UCSD-AML1 (cell line): ENCODE results near the gene WWOX.
A peak's percentile ranks its signal among the peaks of the same experiment; 100 is the strongest.

ENCODE experiments used
- DNase-seq: peaks from one replicate; lab custom pipeline; 2025; ENCODE audit not compliant: unreplicated experiment; lab: John Stamatoyannopoulos, UW

WWOX gene

DNA sequence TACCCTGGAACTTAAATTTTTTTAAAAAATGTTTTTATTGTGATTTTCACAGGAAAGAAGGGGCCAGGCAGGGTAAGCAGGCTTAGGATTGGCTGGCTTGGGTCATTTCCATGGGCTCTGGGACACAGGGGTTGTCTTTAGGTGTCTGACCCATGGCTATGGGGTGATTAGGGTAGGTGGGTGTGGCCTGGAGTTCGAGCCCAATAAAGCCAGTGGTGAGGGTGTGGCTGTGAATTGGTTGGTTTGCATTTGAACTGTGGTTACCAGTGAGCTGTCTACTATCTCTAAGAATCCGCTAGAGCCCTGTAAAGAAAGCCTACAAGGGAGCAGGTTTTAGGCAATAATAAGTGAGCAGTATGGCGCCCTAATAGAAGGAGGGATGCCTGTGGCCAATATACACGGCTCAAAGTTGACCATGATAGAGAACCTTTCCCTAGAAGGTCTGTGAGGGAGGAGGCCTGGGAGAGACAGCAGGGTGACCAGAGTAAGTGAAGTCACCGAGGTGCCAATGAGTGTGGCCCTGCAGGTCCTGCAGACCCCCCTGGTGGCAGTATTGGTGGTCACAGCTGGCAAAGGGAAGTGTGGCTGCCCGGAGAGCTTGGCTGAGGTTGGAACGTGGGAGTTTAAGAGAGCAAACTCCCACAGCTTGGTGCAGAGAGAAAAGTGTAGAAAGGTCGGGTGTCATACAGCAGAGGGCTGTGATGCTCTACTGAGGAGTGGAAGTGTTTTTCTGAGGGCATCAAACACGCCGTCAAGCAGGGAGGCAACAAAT lies 454.0 kb downstream of the WWOX start:
- DNase-seq = no peak

DNA sequence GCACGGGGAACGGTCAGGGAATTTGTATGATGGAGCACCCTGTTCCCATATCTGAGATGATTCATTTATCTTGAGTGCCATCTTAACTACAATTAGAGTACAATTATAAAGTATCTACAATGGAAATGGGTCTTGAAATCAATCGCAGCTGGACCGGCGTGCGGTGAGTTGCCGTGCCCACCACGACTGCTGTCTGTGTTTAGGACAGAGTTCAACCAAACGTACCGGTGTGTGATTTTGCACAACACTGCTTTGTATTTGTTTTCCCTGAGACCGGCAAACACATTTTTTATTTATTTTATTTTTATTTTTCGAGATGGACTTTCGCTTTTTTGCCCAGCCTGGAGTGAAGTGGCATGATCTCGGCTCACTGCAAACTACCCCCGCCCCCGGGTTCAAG lies 457.0 kb downstream of the WWOX start:
- DNase-seq = no peak

DNA sequence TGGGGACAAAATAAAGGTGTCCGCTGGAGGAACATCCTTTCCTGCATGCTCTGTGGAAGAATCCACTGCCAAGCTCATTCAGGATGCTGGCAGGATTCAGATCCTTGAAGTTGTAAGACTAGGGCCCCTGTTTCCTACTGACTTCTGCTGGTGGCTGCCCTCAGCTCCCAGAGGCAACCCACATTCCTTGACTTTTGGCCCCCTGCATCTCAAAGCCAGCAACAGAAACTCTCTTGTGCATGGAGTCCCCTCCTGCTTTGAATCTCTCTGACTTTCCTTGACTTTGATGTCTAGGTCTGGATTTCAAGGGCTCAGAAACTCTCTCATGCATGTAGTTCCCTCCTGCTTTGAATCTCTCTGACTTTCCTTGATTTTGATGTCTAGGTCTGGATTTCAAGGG lies 461.5 kb downstream of the WWOX start:
- DNase-seq = no peak

DNA sequence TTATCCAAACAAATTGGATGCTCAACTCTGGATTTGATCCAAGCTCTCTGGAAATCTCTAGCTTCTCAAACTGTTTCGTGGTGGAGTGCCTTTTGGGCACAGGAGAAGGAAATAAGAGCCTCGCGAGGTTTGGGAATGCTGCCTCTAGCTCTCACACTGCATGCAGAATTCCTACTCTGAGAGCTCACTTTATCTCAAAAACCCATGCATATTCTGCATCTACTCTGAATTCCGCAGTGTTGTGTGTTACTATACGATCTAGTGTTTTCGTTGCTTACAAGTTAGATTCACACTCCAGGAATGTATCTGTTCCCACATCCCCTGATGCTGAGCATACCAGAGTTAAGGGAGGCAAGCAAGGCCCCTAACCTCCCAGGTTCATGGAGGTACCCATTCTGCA lies 462.7 kb downstream of the WWOX start:
- DNase-seq = no peak

DNA sequence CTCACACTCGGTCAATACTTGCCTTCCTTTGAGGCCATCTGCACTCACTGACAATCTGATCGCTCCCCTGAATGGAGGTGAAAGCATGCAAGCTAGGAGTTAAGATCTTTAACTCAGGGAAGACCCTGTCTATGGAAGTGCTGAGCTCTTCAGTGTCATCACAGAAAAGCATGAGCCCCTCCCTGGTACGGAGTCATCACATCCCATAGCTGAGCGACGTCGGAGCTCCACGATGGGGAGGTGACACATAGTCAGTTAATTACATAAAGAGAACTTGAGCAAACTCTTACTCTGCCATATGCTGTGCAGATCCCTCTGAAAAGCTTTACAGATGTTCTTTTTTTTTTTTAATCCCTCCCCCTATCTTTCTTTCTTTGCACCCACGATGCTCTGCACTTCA lies 463.2 kb downstream of the WWOX start:
- no peak for DNase-seq

DNA sequence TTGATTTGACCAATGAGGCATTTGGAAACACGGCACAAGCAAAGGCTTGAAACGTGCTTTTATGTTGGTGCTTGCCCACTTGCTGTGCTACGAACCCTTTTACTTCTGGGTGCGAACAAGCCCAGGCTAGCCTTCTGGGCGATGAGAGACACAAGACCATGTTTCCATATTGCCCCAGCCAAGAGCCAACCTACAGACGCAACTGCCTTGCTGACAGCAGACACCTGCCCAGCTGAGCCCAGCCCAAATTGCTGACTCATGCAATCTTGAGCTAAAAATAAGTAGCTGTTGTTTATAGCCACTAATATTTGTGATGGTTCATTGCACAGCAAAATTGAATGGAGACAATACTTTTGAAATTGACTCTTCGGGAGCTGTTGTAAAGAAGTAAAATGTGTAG lies 464.5 kb downstream of the WWOX start:
- no peak for DNase-seq

DNA sequence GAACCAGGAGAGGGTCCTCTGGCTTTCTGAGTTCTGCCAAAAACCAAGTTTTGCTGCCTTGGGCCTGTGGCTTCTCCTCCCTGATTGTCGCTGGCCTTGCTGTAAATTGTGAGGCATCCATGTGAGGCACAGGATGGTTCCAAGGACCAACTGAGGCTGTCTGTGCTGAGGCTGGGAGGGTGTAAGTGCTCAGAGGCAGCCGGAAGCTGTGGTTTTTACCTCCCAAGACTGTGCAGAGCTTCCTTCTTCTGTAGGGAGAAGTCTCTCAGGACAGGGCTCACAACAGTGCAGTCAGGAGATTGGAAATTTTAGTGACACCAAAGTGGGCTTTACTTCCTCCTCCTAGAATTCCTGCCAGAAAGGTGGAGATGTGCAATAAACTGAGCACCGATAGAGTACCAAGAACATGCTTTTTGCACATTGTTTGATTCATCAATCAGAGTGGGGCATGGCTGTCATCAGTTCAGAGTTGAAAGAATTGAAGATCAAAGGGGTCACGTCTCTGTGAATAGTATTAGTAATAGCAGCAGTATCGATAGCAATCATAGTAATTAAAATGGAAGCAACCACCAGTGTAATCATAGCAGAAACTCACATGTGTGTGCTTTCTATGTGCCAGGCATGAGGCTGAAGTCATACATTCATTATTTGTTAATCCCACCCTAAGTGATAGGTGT lies 467.1 kb downstream of the WWOX start:
- peak; percentile 11 for DNase-seq

DNA sequence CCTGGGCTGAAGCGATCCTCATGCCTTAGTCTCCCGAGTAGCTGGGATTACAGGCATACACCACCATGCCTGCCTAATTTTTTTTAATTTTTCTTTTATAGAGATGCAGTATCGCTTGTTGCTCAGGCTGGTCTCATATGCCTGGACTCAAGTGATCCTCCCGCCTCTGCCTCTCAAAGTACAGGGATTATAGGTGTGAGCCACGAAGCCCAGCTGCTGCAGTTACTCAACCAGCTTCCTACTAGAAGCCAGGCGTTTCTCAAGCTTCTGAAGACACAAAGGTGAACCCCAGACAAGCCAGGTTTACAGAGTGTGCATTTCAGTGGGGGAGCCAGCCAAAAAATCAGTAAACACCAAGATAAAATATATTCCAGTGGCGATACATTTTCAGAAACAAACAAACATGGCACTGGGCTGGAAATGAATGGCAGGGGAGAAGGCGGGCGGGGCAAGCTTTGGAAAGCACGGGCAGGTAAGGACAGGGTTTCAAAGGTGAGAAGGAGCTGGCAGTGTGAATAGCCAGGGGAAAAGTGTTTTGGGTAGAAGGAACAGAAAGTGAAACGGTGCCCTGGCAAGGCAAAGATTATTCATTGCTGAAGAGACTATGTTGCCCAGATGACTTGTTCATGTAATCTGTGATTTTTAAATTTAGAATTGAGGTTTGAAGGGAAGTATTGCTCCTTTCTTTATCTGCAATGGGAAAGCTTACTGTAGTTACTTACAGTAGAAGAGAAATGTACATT lies 471.1 kb downstream of the WWOX start:
- DNase-seq = no peak

DNA sequence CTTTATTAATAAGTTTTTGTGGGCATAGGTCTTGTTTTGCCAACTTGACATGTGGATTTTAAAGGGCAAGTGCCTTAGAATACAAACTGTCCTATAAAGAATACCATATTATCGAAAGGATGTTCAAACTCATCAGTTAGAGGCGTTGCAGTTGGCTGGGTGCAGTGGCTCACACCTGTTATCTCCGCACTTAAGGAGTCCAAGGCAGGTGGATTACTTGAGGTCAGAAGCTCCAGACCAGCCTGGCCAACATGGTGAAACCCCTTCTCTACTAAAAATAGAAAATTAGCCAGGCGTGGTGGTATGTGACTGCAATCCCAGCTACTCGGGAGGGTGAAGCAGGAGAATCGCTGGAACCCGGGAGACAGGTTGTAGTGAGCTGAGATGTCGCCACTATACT lies 472.0 kb downstream of the WWOX start:
- no peak for DNase-seq

DNA sequence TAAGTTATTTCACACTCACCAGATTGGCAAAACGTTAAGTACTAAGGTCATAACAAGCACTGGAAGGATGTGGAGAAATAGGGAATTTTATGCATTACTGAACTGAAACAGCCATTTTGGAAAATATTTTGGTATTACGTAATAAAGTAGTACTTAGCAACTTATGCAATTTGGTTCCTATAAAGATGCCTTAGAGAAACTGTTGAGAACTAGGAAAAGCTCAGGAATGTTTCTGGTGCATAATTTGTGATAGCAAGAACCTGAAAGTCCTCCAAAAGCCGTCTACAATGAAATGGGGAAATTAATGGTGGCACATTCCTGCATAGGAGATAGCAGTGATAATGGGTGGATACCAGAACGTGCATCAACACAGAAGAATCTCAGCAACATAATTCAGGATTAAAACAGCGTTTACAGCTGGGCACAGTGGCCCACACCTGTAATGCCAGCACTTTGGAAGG lies 472.5 kb downstream of the WWOX start:
- no peak for DNase-seq

DNA sequence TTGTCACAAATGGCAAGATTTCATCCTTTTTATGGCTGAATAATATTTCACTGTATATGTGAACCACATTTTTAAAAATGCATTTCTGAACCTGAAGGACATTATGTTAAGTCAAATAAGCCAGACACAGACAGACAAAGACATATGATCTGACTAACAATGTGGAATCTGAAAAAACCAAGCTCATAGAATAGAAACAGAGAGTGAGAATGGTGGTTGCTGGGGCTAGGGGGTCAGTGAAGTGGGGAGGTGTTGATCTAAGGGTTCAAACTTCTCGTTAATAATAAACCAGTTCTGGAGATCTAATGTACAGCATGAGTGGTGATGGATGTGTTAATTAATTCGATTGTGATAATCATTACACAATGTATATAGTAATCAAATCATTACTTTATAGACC lies 475.1 kb downstream of the WWOX start:
- no peak for DNase-seq

DNA sequence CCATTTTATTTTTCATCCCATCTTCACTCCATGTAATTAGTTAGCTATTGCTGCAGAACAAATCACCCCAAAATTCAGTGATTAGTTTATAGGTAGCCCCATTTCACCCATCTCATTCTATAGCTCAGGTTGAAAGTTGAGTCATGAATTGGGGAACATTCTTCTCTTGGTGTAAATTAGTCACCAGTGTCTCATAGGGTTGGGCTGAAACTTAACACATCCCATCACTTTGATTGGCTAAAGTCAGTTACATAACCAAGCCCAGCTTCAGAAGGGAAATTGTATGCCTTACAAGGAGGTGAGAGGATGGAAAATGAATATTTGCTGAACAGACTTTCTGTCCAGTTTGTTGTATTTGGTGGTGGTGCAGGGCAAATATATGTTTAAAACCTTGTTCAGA lies 477.5 kb downstream of the WWOX start:
- no peak for DNase-seq

DNA sequence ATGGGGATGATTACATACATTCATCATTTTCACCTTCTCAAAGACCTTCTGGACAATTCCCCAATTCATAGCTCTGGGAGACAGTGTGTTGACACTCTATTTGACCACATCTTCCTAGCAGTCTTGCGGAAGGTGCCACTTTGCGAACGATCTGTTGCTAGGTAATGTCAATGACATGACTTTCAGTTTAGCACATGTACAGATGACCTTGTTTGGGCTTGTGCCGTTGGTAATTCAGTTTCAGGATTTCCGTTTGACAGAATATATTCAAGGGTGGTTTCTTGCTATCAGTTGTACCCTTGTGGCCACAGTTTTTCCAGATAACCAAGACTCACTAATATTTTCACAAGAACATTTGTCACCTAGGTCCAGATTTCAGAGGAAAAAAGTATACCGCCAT lies 478.2 kb downstream of the WWOX start:
- no peak for DNase-seq

DNA sequence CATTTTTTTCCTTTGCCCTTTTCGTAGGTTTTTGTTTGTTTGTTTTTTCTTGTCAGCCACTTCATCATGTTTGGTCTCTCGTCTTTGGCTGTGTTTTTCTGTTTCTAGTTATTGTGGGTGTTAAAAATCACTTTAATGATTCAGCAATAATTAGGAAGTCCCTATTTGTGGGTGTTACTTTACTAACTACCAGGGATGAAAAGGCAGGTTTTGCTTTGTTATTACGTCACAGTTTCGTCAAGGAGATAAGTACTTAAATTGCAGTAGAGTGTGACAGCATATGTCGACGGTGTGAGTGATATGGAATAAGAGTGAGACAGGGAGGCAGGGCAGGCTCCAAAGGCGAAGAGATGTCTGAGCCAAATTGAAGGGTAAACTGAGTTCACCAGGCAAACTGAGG lies 479.6 kb downstream of the WWOX start:
- DNase-seq = no peak

DNA sequence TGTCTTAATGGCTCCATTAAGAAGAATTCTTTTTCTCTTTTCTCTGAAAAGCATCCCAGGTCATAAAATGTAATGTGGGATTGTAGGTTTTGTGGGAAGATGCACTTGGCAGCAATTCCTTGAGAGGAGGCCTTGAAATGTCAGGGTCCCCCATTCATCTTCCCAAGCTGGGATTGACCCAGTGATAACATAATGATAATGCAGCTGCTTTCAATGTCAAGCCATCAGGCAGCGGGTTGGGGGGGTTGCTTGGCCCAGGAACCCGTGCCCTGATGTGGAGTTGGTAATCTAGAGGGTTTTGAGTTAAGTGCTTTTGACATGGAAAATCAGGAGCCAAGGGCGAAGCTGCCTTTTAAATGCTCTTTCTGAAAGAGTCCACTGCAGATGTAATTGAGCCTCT lies 484.0 kb downstream of the WWOX start:
- no peak for DNase-seq

DNA sequence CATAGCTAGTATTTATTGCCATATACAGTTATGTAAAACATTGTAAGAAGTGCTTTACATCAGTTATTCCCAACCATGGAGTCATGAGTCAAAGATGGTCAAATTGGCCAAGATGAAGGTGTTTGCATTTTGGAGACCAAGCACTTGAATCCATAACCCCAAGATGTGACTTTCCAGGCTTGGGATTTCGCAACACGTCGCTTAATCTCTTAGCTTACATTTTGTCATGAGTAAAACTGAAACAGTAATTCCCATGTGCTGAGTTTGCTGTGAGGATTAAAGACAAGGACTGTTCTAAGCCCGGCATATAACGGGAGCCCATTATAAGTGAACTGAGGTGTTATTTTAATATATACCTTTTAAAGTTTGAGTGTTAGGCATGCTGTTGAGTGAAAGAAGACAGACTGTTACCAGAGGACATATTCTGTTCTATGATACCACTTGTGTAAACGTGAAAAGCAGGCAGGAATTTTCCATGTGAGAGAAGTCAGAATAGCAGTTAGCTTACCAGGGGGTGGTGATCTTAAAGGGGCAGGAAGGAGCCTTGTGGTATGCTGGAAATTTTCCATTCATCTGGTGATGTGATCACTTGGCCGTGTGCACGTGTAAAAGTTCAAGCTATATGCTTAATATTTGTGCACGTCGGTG lies 484.9 kb downstream of the WWOX start:
- no peak for DNase-seq

DNA sequence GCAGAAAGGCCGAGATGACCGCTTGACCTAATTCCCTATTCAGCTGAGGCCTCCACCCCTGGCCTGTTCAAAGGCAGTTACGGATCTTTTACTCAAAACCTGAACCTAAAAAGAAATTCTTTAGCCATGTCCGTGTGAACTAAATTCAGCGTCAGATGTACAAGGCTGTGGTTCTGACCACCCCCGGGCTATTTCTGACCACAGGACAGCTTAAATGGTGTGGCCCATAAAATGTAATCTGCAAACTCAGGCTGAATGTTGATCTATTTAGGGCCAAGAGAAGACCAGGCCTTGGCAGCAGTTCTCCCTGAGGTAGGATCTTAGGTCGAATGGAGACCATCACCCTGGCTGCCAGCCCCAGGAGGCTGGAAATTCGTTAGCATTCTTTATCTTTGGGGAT lies 485.5 kb downstream of the WWOX start:
- no peak for DNase-seq

DNA sequence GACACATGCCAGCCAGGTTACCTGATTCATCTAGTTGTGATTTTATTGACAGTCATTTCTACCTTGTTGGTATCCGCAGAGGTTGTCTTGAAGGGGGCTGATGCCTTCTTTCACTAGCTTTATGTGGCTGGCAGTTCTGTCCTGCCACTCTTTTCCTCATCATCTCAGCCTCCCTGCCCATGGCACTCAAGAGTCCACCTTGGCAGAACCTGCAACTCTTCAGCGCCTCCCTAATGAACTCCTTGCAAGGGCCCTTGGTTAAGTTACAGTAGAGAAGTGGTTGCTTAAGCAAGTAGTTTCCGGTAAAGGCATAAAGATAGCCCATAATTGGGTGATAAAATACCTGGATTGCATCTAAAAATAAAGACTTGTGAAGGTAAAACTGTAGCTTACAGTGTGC lies 489.9 kb downstream of the WWOX start:
- no peak for DNase-seq

DNA sequence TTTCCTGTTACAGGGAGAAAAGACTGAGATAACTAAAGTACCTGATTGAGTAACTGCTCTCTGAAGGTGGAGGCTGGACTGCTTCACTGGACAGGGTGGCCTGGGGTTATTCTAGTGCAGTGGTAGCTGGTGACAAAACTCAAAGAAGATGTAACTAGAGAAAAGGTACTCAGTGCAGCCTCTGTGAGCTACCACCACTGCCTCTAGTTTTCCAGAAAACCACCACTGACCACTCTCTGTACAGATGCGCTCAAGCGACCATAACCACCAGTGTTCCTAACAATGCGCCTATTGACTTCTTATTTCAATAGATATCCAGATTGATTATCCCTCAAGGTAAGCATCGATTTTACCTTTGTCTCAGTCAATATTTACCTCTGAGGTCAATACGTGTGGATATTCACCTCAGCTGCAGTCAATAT lies 492.2 kb downstream of the WWOX start:
- DNase-seq = no peak

DNA sequence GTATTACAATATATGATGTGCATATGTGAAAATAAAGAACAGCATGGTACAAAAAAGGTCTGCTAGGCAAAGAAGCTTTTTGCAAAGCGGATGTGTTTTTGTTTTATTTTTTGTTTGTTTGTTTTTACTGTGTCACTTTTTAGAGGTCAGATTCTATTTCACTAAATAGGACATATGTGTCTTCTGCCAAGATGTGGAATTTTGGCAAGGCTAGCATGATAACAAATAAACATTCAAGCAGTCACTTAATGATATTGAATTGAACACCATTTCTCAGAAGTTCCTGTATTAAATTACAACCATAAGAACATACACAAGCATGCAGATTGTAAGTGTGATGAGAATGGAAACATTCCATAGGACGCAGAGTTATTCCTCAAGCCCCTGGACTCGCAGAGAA lies 492.7 kb downstream of the WWOX start:
- DNase-seq = no peak

DNA sequence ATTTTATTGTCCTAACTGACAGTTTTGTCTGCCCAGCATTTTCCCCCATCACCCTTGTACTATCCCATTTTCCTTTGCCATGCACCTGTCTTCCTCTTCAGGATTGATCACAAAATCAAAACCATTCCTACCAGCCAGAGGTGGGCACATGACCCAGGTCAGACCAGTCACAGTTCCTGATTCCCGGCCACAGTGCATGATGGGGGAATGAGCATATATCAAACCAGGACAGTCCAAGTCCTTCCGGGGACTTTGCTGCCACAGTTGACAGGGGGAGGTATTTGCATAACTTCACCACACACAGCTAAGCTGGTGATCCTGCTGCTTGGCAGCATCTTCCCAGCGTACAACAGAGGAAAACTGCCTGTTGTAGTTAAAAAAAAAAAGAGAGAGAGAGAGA lies 493.9 kb downstream of the WWOX start:
- no peak for DNase-seq

DNA sequence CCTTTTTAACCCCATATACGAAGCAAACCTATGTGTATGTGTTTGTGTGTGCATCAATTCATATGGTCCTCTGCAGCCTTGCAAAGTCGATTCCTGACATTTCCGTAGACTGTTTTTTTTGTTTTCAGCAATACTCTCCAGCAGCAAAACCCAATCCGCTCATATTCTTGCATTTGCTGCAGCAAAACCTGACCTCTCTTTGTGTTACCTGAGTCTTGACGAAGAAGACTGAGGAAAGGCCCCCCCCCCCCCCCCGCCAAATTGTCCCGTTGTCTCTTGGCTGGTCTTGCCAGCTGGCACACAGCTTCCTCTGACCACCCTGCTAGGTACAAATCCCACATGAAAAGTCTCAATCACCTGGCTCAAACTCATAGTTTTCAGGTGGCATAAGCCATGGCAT lies 494.7 kb downstream of the WWOX start:
- DNase-seq = no peak
